ENCODE results near the gene VAV2.

VAV2 gene

GRCh38 chr9:133870598-133871595 lies 121.2 kb downstream of the VAV2 start:
- no peak overlapping the region for H3K4me3 ChIP-seq (ENCODE audit: severe bottlenecking)
- H3K27me3 ChIP-seq (ENCODE audit: insufficient read depth, poor library complexity, severe bottlenecking) = no peaks in the 10 kb centered on the region
- peaks cover 3% of the 10 kb centered on the region; the same call in 1 of the 2 replicates for H3K36me3 ChIP-seq (ENCODE audit: low read depth)
- no peak overlapping the region for H3K27ac ChIP-seq (ENCODE audit: poor library complexity, severe bottlenecking)
- no peaks in the 10 kb centered on the region for H3K9me3 ChIP-seq (ENCODE audit: severe bottlenecking)
- no peak for ATAC-seq (ENCODE audit: low read depth)
- H3K4me1 ChIP-seq (ENCODE audit: insufficient read depth, poor library complexity, severe bottlenecking) = peaks cover 25% of the 10 kb centered on the region
- TF ChIP-seq CTCF (IDR thresholded peaks at IDR 0.05; ENCODE audit: poor library complexity, severe bottlenecking) = no peak
- no peak for DNase-seq (ENCODE audit: low spot score)

- H3K27me3 ChIP-seq (ENCODE audit: insufficient read depth, poor library complexity, severe bottlenecking) = no peaks in the 10 kb centered on the region
- H3K4me3 ChIP-seq (ENCODE audit: severe bottlenecking) = no peak overlapping the region
- no peak overlapping the region for H3K27ac ChIP-seq (ENCODE audit: poor library complexity, severe bottlenecking)
- no peak for TF ChIP-seq CTCF (IDR thresholded peaks at IDR 0.05; ENCODE audit: poor library complexity, severe bottlenecking)
- H3K36me3 ChIP-seq (ENCODE audit: low read depth) = peaks cover 5% of the 10 kb centered on the region; the same call in 1 of the 2 replicates
- no peak for ATAC-seq (ENCODE audit: low read depth)
- DNase-seq (ENCODE audit: low spot score) = no peak
- H3K9me3 ChIP-seq (ENCODE audit: severe bottlenecking) = no peaks in the 10 kb centered on the region
- H3K4me1 ChIP-seq (ENCODE audit: insufficient read depth, poor library complexity, severe bottlenecking) = peaks cover 14% of the 10 kb centered on the region
Observed at GRCh38 chr9:133869674-133870405, 122.3 kb downstream of the VAV2 start.

GRCh38 chr9:133868203-133868602 lies 123.9 kb downstream of the VAV2 start:
- ATAC-seq (ENCODE audit: low read depth) (no peak), DNase-seq (ENCODE audit: low spot score) (no peak)
- Histone ChIP-seq H3K4me3 (ENCODE audit: severe bottlenecking) (no peak overlapping the region), H3K9me3 (ENCODE audit: severe bottlenecking) (no peaks in the 10 kb centered on the region), H3K4me1 (ENCODE audit: insufficient read depth, poor library complexity, severe bottlenecking) (peaks cover 10% of the 10 kb centered on the region), H3K27me3 (ENCODE audit: insufficient read depth, poor library complexity, severe bottlenecking) (no peaks in the 10 kb centered on the region), H3K36me3 (ENCODE audit: low read depth) (peaks cover 6% of the 10 kb centered on the region), H3K27ac (ENCODE audit: poor library complexity, severe bottlenecking) (no peak overlapping the region)
- TF ChIP-seq CTCF (IDR thresholded peaks at IDR 0.05; ENCODE audit: poor library complexity, severe bottlenecking) = no peak

- Histone ChIP-seq H3K27ac (ENCODE audit: poor library complexity, severe bottlenecking) (no peak overlapping the region), H3K27me3 (ENCODE audit: insufficient read depth, poor library complexity, severe bottlenecking) (no peaks in the 10 kb centered on the region), H3K9me3 (ENCODE audit: severe bottlenecking) (no peaks in the 10 kb centered on the region), H3K4me1 (ENCODE audit: insufficient read depth, poor library complexity, severe bottlenecking) (peaks cover 8% of the 10 kb centered on the region), H3K4me3 (ENCODE audit: severe bottlenecking) (no peak overlapping the region), H3K36me3 (ENCODE audit: low read depth) (peaks cover 9% of the 10 kb centered on the region)
- DNase-seq (ENCODE audit: low spot score) (no peak), ATAC-seq (ENCODE audit: low read depth) (no peak)
- TF ChIP-seq CTCF (IDR thresholded peaks at IDR 0.05; ENCODE audit: poor library complexity, severe bottlenecking) = no peak
Observed at GRCh38 chr9:133866946-133867345, 125.2 kb downstream of the VAV2 start.
